ENCODE measurements around the gene EIF4E1B.

The EIF4E1B gene

DNA sequence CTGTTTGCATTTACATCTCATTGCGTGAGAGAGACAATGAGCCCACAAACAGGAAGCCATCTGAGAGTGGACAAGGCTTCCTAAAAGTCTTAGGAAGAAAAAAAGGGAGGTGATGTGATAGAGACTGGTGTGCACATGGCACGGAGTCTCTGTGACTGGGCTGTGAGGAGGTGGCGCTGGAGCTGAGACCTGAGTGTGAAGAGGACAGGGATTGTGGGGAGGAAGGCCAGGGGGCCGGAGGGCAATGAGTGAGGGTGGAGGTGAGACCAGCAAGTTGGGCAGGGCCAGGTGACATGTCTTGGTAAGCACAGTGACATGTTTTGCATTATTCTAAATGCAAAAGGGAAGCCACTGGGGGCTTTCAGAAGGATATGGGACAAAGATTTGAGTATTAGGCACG lies 61.9 kb downstream of the EIF4E1B start:
- no peak for DNase-seq

DNA sequence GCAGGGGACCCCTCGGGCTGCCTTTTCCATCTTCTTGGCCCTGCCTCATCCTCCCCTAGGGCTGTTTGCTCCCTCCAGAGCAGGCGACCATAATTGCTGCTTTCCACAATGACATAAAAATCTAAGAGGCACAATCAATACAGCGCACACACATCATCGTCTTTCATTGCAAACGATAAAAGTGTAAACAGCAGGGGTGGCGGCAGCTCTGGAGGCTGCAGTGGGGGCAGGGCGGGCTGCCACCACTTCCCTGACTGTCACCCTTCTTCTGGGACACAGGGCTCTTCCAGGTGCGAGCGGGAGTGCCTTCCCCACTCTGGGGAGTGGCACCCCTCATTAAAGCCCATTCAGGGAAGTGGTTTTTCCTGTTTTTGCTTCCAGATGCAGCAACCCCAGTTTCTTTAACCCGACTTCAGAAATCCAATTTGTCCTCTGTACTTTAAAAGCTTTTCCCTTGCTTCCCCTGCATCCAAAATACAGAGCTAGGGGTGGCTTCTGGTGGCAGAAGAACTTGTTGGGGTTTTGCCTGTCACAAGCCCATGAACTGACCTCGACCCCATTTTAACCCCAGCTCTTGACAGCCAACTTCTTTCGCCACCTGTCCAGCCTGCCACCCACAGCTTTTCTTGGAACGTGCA lies 62.5 kb downstream of the EIF4E1B start:
- DNase-seq = no peak

DNA sequence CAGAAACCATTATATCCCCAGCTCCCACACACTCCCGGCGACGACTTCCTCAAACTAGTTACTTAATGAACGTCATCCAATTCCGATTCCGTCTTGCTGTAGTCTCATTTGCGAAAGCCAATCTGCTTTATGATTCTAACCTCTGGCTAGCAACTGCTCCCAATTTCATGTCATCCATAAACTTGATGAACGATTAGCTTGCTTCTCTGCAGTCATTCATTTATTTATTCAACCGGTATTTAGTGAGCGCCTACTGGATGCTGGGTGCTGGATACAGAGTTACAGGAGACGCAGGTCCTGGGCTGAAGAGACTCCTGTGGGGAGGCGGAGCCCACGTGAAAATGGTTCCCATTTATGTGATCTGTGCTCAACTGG lies 63.0 kb downstream of the EIF4E1B start:
- DNase-seq = no peak

DNA sequence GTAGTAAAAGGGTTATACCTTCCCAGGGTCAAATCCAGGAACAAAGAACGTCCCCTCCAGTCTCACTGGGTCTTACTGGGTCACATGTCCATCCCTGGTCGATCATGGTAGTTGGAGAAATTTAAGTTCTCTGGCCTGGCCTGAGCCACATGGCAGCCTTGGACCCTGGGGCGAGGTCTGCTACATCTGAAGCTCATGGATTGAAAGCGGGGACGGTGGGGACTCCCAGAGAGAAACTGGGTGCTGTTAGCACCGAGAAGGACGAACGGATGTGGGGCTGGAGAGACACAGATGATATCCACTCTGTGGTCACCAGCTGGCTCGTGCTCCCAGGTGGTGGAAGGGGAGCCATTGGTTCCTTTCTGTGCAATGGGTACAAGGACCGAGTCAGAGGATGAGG lies 63.7 kb downstream of the EIF4E1B start:
- DNase-seq = no peak

DNA sequence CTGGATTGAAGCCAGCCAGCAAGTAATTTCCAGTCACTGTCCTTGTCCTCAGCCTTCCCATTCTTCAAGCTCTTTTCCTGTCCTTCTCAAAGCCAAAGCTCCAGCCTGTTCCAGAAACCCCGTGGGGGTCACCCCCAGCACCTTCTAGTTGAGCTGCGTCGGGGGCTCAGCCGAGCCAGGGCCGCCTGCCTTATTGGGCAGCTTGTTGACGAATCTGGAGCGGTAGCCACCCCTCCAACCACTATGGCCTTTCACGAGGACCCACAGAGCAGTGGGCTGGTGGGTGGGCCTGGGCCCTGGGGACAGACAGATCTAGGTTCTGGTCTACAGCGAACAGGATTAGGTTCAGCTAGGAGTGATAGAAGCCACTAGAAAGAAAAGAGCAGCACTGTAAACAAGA lies 64.2 kb downstream of the EIF4E1B start:
- DNase-seq = no peak

DNA sequence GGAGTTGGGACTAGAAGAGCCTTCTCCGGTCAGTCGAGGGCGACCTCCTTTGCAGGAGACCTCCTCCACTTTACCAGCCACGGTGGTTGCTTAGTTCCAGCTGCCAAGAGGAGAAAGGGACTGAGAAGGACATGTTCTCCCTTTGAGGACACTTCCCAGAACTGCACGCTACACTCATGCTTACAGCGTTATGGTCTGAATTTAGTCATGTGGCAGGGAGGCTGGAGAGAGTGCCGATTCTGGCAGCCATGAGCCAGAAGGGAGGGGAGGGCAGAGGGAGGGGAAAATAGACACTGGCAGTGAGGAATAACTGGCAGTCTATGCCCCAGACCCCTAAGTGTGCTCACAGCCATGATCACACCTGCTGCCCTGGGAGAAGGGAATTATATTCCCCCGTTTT lies 64.6 kb downstream of the EIF4E1B start:
- DNase-seq = peak in 1 of 14 donors; percentile 1
